ENCODE measurements around the gene FHL2. TPM values are rescaled to one million over a fixed set of nuclear protein-coding genes. Genes with fewer than 3 reads are reported as not detected.

Gene FHL2
- total and polyA plus RNA-seq, 4 donors, result 3.9 to 9.0 (median 6.5) TPM

DNA sequence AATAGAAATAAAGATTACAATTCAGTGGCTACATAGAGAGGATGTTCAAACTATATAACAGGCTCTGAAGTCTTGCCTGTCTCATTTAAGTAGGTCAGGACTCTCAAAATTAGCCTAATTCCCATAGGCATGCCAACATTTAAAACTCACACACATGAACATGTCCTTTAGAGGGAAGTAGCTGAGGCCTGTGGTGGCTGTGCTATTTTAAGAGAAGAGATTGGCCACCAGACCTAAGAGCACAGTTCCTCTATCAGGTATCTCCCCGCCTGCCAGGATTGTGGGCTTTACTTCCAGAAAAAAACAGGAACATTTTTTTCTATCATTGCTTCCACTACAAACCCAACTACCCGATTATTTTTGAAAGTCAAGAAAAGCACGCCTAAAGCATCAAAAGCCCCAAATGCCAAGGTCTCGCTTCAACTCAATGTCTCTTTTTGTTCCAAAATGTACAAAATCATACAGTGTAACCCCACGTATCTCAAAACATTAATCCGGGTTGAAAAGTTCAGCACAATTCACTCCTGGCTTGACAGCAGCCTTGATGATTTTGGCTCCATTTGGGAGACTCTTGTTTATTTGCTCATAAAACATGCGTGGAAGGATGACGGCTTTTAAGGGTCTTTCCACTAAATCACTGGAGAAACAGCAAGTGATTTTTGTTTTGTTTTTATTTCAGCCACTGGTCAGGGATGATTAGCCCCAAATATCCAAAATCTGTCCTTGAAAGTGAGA is 15.3 kb downstream of the FHL2 start:
- H3K27ac ChIP-seq (ENCODE audit: low read depth in 1 of 2, low read length in 2 of 2), result no peak overlapping the region

DNA sequence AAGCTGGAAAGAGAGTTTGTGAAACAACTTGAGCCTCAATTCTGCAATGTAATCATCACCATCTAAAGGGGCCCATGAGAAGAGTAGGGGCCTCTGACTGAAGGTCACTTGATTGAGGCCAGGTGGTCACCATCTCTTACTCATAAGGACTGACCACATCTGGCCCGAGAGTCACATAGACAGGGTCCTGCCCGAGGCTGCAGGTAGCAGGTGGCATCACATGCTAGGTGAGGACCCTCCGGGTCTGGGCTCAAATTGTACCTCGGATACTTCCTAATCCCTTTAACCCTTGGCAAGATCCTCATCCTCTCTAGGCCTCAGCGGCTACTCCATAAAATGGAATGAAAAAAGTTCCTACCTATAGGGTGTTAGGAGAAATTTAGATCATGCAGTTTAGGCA is 16.7 kb downstream of the FHL2 start:
- Histone ChIP-seq H3K4me1 (ENCODE audit: control insufficient read depth in 4 of 4, insufficient read depth in 4 of 4, low read length in 3 of 4) (no peaks in the 10 kb centered on the region), H3K9ac (ENCODE audit: low read depth in 1 of 2, low read length in 2 of 2) (no peak overlapping the region)
- 93% methylated on average over 5 of the region's 5 CpGs for WGBS

More for the DNA sequence above, 15.3 kb downstream of the FHL2 start:
- no peaks in the 10 kb centered on the region for H3K9me3 ChIP-seq (ENCODE audit: control insufficient read depth in 4 of 4, low read length in 3 of 4)
- H3K4me1 ChIP-seq (ENCODE audit: control insufficient read depth in 4 of 4, insufficient read depth in 4 of 4, low read length in 3 of 4), result no peaks in the 10 kb centered on the region
- DNase-seq (ENCODE audit: low spot score), result no peak
- 79% methylated on average over 8 of the region's 8 CpGs for WGBS
- H3K9ac ChIP-seq (ENCODE audit: low read depth in 1 of 2, low read length in 2 of 2), result no peak overlapping the region
- H3K27me3 ChIP-seq (ENCODE audit: control insufficient read depth in 4 of 4, insufficient read depth in 4 of 4, low read length in 3 of 4), result no peaks in the 10 kb centered on the region
- no peak for TF ChIP-seq RAD21 (IDR thresholded peaks at IDR 0.05)
- H3K4me3 ChIP-seq (ENCODE audit: low read depth in 1 of 3, low read length in 3 of 3), result no peak overlapping the region
- H3K36me3 ChIP-seq (ENCODE audit: control insufficient read depth in 4 of 4, insufficient read depth in 3 of 4, low read depth in 1 of 4, low read length in 3 of 4), result peaks cover 0 to 8% (median 0%) of the 10 kb centered on the region in 4 donors

More for the DNA sequence above, 16.7 kb downstream of the FHL2 start:
- TF ChIP-seq EGR1 (IDR thresholded peaks at IDR 0.05; ENCODE audit: low read depth in 2 of 2) (no peak), YY1 (IDR thresholded peaks at IDR 0.05) (no peak), FOXA1 (IDR thresholded peaks at IDR 0.05) (no peak), HNF4G (IDR thresholded peaks at IDR 0.05) (no peak)
- TF ChIP-seq, protein P1, sequence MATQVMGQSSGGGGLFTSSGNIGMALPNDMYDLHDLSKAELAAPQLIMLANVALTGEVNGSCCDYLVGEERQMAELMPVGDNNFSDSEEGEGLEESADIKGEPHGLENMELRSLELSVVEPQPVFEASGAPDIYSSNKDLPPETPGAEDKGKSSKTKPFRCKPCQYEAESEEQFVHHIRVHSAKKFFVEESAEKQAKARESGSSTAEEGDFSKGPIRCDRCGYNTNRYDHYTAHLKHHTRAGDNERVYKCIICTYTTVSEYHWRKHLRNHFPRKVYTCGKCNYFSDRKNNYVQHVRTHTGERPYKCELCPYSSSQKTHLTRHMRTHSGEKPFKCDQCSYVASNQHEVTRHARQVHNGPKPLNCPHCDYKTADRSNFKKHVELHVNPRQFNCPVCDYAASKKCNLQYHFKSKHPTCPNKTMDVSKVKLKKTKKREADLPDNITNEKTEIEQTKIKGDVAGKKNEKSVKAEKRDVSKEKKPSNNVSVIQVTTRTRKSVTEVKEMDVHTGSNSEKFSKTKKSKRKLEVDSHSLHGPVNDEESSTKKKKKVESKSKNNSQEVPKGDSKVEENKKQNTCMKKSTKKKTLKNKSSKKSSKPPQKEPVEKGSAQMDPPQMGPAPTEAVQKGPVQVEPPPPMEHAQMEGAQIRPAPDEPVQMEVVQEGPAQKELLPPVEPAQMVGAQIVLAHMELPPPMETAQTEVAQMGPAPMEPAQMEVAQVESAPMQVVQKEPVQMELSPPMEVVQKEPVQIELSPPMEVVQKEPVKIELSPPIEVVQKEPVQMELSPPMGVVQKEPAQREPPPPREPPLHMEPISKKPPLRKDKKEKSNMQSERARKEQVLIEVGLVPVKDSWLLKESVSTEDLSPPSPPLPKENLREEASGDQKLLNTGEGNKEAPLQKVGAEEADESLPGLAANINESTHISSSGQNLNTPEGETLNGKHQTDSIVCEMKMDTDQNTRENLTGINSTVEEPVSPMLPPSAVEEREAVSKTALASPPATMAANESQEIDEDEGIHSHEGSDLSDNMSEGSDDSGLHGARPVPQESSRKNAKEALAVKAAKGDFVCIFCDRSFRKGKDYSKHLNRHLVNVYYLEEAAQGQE (IDR thresholded peaks at IDR 0.05), result no peak
- TF ChIP-seq, protein P2, sequence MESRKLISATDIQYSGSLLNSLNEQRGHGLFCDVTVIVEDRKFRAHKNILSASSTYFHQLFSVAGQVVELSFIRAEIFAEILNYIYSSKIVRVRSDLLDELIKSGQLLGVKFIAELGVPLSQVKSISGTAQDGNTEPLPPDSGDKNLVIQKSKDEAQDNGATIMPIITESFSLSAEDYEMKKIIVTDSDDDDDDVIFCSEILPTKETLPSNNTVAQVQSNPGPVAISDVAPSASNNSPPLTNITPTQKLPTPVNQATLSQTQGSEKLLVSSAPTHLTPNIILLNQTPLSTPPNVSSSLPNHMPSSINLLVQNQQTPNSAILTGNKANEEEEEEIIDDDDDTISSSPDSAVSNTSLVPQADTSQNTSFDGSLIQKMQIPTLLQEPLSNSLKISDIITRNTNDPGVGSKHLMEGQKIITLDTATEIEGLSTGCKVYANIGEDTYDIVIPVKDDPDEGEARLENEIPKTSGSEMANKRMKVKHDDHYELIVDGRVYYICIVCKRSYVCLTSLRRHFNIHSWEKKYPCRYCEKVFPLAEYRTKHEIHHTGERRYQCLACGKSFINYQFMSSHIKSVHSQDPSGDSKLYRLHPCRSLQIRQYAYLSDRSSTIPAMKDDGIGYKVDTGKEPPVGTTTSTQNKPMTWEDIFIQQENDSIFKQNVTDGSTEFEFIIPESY (IDR thresholded peaks at IDR 0.05), result no peak
- TF ChIP-seq, protein P3, sequence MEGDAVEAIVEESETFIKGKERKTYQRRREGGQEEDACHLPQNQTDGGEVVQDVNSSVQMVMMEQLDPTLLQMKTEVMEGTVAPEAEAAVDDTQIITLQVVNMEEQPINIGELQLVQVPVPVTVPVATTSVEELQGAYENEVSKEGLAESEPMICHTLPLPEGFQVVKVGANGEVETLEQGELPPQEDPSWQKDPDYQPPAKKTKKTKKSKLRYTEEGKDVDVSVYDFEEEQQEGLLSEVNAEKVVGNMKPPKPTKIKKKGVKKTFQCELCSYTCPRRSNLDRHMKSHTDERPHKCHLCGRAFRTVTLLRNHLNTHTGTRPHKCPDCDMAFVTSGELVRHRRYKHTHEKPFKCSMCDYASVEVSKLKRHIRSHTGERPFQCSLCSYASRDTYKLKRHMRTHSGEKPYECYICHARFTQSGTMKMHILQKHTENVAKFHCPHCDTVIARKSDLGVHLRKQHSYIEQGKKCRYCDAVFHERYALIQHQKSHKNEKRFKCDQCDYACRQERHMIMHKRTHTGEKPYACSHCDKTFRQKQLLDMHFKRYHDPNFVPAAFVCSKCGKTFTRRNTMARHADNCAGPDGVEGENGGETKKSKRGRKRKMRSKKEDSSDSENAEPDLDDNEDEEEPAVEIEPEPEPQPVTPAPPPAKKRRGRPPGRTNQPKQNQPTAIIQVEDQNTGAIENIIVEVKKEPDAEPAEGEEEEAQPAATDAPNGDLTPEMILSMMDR (IDR thresholded peaks at IDR 0.05; ENCODE audit: low read depth, low read length, missing input control), result no peak
- no peaks in the 10 kb centered on the region for H3K9me3 ChIP-seq (ENCODE audit: control insufficient read depth in 4 of 4, low read length in 3 of 4)
- DNase-seq (ENCODE audit: low spot score), result no peak
- no peak overlapping the region for H3K27ac ChIP-seq (ENCODE audit: low read depth in 1 of 2, low read length in 2 of 2)
- H3K27me3 ChIP-seq (ENCODE audit: control insufficient read depth in 4 of 4, insufficient read depth in 4 of 4, low read length in 3 of 4), result no peaks in the 10 kb centered on the region
- no peak overlapping the region for H3K4me3 ChIP-seq (ENCODE audit: low read depth in 1 of 3, low read length in 3 of 3)
- peaks cover 0 to 8% (median 0%) of the 10 kb centered on the region in 4 donors for H3K36me3 ChIP-seq (ENCODE audit: control insufficient read depth in 4 of 4, insufficient read depth in 3 of 4, low read depth in 1 of 4, low read length in 3 of 4)
